GM21381 (cell line): ENCODE data around the gene MYNN.
"Not testable (repeated sequence)": the region's sequence is repeated elsewhere in the genome, so short reads cannot be mapped to it uniquely, and the experiment has no call there.

Experiments used
- ATAC-seq: cut with Tn5 transposase; IDR thresholded peaks from one replicate; pipeline ENCODE4 v1.9.1; 2021; ENCODE audit warnings: mild to moderate bottlenecking, moderate library complexity; ENCODE audit not compliant: unreplicated experiment

Gene MYNN

GRCh38 chr3:169772897-169773816 is at the start of gene MYNN:
MYNN (plus strand) TSS chr3:169773396; CDS start chr3:169774296, 900 bp downstream.
- ATAC-seq = peak; percentile 82

GRCh38 chr3:169731857-169732256 is 41.3 kb upstream of the MYNN start:
- not testable (repeated sequence) for ATAC-seq

GRCh38 chr3:169739067-169739466 is 34.1 kb upstream of the MYNN start:
- no peak for ATAC-seq

- ATAC-seq = no peak
These were observed 28.7 kb upstream of the MYNN start for GRCh38 chr3:169744366-169745054.

- ATAC-seq = no peak
These were observed 26.3 kb upstream of the MYNN start for GRCh38 chr3:169746924-169747323.

GRCh38 chr3:169748670-169749069 is 24.5 kb upstream of the MYNN start:
- no peak for ATAC-seq

- no peak for ATAC-seq
These were observed 22.5 kb upstream of the MYNN start for GRCh38 chr3:169750665-169751064.

- no peak for ATAC-seq
These were observed 21.3 kb upstream of the MYNN start for GRCh38 chr3:169751875-169752274.

GRCh38 chr3:169754711-169755110 is 18.5 kb upstream of the MYNN start:
- no peak for ATAC-seq

GRCh38 chr3:169755488-169755887 is 17.7 kb upstream of the MYNN start:
- ATAC-seq = no peak

GRCh38 chr3:169758359-169758994 is 14.7 kb upstream of the MYNN start:
- ATAC-seq = no peak

GRCh38 chr3:169759256-169759655 is 13.9 kb upstream of the MYNN start:
- peak; percentile 36 for ATAC-seq

GRCh38 chr3:169760479-169760878 is 12.7 kb upstream of the MYNN start:
- no peak for ATAC-seq

GRCh38 chr3:169764312-169764881 is 8.8 kb upstream of the MYNN start:
- ATAC-seq = peak; percentile 30

- ATAC-seq = peak; percentile 73
These were observed 8.1 kb upstream of the MYNN start, which contains the start of gene TERC for GRCh38 chr3:169764882-169765612. TERC (minus strand) TSS chr3:169765060.

- ATAC-seq = peak; percentile 23
These were observed 3.7 kb upstream of the MYNN start, which contains the start of gene ACTRT3 for GRCh38 chr3:169769287-169770181. ACTRT3 (minus strand) TSS chr3:169769561; CDS start chr3:169769520, 41 bp downstream.

- peak; percentile 13 for ATAC-seq
These were observed 1.5 kb upstream of the MYNN start for GRCh38 chr3:169771497-169772304.

- ATAC-seq = peak; percentile 21
These were observed 795 bp upstream of the MYNN start for GRCh38 chr3:169772305-169772896.
